Medulla oblongata (tissue), 1 donor: ENCODE data around the gene MAP3K5.

Experiments used
- DNase-seq: peaks from one replicate; pipeline ENCODE4 v3.0.0-alpha.2; 2015; ENCODE audit errors: extremely low spot score

The MAP3K5 gene

GRCh38 chr6:136544326-136544725 lies 248.0 kb downstream of the MAP3K5 start:
- DNase-seq = no peak

GRCh38 chr6:136541395-136541794 lies 250.9 kb downstream of the MAP3K5 start:
- no peak for DNase-seq

- DNase-seq = no peak
Observed at GRCh38 chr6:136539967-136540652, 252.2 kb downstream of the MAP3K5 start.

- no peak for DNase-seq
Observed at GRCh38 chr6:136538836-136539235, 253.4 kb downstream of the MAP3K5 start.

GRCh38 chr6:136535880-136536650 lies 256.2 kb downstream of the MAP3K5 start:
- no peak for DNase-seq

- DNase-seq = no peak
Observed at GRCh38 chr6:136535017-136535765, 257.1 kb downstream of the MAP3K5 start.

GRCh38 chr6:136534268-136534667 lies 258.0 kb downstream of the MAP3K5 start:
- DNase-seq = no peak

- DNase-seq = no peak
Observed at GRCh38 chr6:136533487-136533886, 258.8 kb downstream of the MAP3K5 start.

GRCh38 chr6:136532030-136532429 lies 260.2 kb downstream of the MAP3K5 start:
- DNase-seq = peak; percentile 75

- peak; percentile 15 for DNase-seq
Observed at GRCh38 chr6:136529710-136530109, 262.6 kb downstream of the MAP3K5 start.

GRCh38 chr6:136528477-136528876 lies 263.8 kb downstream of the MAP3K5 start:
- DNase-seq = peak; percentile 45

- peak; percentile 45 for DNase-seq
Observed at GRCh38 chr6:136527831-136528230, 264.4 kb downstream of the MAP3K5 start.

- DNase-seq = peak; percentile 63
Observed at GRCh38 chr6:136526937-136527336, 265.3 kb downstream of the MAP3K5 start.

GRCh38 chr6:136526196-136526930 lies 265.9 kb downstream of the MAP3K5 start:
- DNase-seq = peak; percentile 89

GRCh38 chr6:136525586-136526195 lies 266.6 kb downstream of the MAP3K5 start:
- peak; percentile 68 for DNase-seq

GRCh38 chr6:136524936-136525413 lies 267.3 kb downstream of the MAP3K5 start:
- DNase-seq = peak; percentile 79

- DNase-seq = peak; percentile 72
Observed at GRCh38 chr6:136524339-136524935, 267.8 kb downstream of the MAP3K5 start.

- peak; percentile 54 for DNase-seq
Observed at GRCh38 chr6:136523196-136523595, 269.1 kb downstream of the MAP3K5 start.

- DNase-seq = no peak
Observed at GRCh38 chr6:136522636-136523035, 269.6 kb downstream of the MAP3K5 start.

- peak; percentile 12 for DNase-seq
Observed at GRCh38 chr6:136521911-136522310, 270.4 kb downstream of the MAP3K5 start.

- no peak for DNase-seq
Observed at GRCh38 chr6:136521427-136521826, 270.9 kb downstream of the MAP3K5 start.
